Stimulated activated CD8-positive, alpha-beta memory T cell treated with anti-CD3 and anti-CD28 coated beads, Interleukin-4, amount 100 ng/mL, for 1 hour (primary cell): Measurements from ENCODE around the gene SEPTIN12.
"Not testable (repeated sequence)": the region's sequence is repeated elsewhere in the genome, so short reads cannot be mapped to it uniquely, and the experiment has no call there.

Experiments
- DNase-seq, 2 donors: peaks; one replicate each; pipeline ENCODE4 v3.0.0-alpha.2; 2020; ENCODE audit warnings: low read depth in 2 of 2, low spot score in 1 of 2

Gene SEPTIN12

DNA sequence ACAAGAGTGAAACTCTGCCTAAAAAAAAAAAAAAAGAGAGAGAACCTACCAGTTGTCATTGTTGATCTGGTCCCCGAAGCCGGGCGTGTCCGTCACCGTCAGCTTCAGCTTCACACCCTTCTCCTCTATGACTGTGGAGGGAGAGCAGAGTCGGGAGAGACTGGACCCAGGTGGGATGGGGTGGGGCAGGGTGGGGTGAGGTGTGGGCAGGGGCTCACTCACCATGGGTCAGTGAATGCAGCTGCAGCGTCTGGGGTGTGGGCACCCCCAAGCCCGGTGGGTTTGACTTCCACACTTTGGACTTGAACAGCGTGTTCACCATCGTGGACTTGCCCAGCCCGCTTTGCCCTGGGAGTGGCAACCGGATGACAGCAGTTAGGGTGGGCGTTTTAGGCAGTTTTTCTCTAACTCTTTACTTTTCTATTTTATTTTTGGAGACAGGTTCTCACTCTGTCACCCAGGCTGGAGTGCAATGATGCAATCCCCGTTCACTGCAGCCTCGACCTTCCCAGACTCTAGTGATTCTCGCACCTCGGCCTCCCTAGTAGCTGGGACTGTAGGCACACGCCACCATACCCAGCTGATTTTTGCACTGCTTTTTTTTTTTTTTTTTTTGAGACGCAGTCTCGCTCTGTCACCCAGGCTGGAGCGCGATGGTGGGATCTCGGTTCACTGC, 2.2 kb downstream of the SEPTIN12 start:
- DNase-seq, result no peak

DNA sequence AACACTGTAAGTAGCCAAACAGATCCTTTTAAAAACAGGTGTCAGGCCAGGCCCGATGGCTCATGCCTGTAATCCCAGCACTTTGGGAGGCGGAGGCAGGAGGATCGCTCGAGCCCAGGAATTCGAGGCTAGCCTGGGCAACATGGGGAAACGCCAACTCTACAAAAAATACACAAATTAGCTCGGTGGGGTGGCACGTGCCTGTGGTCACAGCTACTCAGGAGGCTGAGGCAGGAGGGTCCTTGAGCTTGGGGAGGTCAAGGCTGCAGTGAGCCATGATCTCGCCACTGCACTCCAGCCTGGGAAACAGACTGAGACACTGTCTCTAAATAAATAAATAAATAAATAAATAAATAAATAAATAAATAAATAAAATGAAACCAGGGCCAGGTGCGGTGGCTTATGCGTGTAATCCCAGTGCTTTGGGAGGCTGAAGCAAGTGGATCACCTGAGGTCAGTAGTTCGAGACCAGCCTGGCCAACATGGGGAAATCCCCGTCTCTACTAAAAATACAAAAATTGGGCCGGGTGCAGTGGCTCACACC, 3.6 kb downstream of the SEPTIN12 start:
- DNase-seq, result not testable (repeated sequence)

DNA sequence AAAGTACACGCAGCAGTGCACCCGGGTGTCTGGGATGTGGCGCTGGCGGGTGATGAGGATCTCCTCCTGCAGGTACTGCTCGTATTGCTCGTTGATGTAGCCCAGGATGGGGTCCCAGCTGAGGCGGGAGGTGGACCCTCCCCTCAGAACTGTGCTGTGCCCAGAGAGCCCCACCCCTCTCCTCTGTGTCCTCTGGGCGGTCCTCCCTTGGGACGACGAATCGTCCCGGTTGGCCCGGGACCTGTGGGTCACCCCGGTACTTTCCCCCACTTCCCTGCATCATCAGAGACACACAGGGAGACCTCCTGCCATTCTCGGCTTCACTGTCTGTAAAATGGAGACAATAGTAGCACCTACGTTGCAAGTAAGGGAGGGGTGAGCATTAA, 4.2 kb downstream of the SEPTIN12 start:
- no peak for DNase-seq

DNA sequence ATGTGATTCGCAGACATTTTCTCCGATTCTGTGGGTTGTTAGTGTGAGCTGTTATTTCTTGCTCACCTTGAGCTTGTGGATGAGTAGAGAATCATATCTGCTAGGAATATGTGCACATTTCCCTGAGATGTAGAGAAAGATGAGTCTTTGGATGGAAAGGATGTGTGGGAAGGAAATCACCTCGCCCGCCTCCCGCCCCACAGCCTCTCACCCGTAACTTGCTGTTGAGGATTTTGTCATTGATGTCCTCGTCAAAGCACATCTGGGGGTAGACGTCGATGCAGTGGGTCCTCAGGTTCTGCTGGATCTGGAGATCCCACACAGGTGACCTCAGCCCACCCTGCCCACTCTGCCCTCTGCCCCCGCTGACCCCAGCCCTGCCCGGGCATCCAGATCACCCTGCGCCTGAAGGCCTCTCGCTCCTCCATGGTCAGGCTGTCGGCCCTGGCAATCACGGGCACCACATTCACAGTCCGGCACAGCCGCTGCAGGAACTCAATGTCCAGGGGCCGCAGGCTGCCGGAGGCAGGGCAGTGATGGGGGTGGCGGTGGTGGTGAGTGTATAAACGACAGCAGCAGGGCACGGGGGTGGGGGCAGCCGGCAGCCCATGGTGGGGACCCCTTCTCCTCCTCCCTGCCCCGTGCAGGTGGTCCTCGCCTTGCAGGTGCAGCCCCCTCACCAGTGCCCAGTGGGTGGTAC, 4.7 kb downstream of the SEPTIN12 start:
- no peak for DNase-seq

DNA sequence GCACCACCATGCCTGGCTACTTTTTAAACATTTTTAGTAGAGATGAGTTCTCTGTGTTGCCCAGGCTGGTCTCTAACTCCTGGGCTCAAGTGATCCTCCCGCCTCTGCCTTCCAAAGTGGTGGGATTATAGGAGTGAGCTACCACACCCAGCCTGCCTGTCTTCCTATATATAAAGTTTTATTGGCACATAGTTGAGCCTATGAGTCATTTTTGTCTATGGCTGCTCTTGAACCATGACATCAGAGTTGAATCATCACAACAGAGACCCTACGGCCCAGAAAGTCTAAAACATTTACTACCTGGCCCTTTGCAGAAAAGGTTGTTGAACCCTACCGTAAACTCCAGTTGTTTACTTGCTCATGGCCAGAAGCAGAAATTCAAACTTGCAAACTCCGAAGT, 7.9 kb downstream of the SEPTIN12 start:
- no peak for DNase-seq

DNA sequence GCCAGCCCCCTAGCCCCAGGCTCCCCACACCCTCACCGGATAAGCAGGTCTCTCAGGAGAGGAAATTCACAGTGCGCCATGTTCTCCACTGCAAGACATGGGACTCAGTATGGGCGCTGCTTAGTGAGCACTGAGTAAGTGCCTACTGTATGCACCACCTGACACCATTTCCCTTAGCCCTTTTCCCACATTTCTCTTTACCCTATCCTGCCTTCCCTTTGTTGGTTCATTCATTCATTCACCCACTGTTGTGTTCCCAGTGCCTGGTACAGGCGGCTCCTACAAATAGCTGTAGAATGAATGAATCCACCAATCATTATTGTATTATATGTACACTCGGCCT, 10.1 kb downstream of the SEPTIN12 start:
- no peak for DNase-seq

DNA sequence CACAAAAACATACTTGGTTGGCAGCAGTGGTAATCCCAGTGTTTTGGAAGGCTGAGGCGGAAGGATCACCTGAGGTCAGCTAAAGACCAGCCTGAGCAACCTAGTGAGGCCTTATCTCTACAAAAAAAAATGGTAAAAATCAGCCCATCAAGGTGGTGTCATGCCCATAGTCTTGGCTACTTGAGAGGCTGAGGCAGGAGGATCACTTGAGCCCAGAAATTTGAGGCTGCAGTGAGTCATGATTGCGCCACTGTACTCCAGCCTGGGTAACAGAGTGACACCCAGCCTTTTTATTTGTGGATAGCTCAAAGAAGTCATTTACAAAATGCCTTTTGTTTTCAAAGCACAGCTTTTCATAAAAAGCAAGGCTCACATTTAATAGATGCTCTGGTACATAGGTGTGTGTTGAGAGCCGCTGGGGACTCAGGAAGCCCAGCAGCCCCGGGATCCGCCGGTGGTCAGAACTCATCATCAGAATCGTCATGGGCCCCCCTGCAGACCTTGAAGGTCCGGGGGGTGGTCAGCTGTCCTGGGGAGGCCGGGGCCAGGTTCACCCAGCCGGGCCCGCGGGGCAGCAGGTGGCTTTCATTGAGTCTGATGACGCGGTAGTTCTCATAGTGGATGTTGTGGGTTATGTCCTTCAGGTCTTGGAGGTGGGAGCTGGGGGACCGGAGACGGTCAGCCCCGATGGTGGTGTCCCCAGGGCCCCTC, 10.7 kb downstream of the SEPTIN12 start:
- no peak for DNase-seq

DNA sequence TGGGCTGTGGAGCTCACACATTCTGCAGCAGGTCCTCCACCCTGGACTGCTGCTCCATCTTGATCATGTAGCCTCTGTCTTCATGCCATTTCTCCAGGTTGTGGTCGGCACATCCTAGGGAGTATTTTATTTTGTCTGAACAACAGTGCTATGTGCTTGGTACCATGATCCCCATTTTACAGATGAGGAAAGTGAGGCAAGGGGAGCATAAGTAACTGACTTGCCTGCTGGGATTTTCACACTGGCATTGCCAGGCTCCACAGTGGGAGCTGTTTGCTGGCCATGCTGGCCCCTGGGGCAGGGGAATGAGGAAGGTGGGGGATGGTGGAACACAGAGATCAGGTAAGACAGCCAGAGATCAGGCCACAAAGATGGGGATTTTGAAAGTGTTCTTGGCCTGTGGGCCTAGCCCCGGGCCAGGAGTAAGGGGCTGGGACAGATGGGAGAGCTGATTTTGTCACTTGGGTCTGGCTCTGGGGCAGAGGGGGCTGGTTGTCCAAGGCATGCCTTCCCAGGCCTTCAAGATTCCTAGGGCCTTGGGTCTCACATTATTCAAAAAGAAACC, 11.9 kb downstream of the SEPTIN12 start:
- DNase-seq, result no peak

DNA sequence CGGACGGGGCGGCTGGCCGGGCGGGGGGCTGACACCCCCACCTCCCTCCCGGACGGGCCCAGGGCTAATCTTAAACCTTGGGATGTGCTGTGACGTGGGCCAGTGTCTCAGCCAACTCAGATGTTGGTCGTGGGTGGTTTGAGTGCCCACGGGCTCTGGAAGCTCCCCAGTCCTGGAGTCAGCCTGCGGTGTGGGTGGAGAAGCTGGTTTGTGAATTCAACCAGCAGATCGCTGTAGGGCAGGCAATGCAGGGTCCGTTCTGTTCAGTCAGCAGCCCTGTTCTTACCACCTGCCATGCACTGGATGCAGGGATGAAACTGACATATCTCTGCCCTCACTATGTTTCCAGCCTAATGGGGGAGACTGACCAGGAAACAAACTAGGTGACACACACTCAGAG, 13.1 kb downstream of the SEPTIN12 start:
- DNase-seq, result no peak

DNA sequence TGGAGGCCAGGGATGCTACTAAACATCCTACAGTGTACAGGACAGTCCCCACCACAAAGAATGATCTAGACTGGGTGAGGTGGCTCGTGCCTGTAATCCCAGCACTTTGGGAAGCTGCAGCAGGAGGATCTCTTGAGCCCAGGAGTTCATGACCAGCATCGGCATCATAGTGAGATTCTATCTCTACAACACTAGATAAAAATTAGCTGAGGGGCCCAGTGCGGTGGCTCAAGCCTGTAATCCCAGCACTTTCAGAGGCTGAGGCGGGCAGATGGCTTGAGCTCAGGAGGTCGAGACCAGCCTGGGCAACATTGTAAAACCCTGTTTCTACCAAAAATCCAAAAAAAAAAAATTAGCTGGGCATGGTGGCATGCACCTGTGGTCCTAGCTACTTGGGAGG, 15.8 kb downstream of the SEPTIN12 start:
- DNase-seq, result no peak

DNA sequence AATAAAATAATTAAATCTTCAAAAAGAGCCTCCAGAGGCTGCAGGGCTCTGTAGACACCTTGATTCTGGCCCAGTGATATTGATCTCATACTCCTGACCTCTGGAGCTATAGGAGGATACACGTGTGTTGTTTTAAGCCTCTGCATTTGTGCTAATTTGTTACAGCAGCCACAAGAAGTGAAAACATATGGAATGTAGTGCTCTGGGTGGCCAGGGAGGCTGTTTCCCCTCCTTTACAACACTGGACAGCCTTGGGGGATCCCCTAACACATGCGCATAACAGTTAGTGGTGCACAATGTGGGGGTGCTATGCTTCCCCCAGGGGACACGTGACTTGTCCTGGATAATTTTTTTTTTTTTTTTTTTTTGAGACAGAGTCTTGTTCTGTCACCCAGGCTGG, 16.5 kb downstream of the SEPTIN12 start:
- DNase-seq, result no peak

DNA sequence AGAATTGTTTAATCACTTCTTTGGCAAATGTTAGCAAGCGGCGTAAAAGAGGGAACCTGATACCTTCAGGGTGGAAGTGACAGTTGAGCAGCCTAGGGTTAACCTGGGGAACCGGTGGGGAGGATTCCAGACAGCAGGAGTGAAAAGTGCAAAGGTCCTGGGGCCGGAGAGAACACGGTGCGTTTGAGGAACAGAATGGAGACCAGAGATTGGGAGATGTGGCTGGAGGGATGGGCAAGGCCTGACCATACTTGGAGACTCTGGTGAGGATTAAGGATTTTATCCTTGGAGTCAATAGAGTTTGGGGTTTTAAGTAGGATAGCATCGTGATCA, 18.9 kb downstream of the SEPTIN12 start:
- DNase-seq, result no peak

DNA sequence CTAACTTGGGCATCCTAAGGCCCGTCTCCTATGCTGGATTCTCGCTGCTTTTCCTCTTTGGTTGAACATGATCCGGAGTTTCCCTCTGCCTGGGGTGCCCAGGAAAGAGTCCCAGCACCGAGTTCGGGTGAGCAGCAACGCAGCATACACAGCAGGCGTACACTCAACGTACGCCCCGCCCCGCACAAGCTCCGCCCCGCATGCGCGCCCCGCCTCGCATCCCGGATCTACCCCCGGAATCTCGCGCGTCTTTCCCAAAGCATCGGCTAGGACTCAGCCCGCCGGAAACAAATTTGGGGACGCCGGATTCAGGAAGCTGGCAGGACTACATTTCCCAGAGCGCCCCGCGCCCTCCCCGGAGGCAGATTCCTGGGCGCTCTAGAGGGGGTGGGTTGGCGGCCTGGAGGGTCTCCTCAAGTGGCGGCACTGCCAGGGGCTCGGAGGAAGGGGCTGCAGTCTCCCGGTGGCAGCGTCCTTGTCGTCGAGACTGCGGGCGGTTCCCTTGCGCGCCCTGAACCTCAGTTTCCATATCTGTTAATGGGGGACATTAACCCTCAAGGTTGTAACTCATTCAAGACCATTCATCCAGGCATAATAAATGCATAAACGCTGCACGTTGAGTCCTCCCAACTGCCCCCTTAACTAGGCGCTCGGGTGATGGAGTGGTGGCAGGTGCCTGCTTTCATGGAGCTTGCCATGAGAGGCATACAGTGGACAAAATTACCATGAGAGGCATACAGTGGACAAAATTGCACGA, 19.4 kb downstream of the SEPTIN12 start:
- DNase-seq, result peak; percentile 58 to 61

DNA sequence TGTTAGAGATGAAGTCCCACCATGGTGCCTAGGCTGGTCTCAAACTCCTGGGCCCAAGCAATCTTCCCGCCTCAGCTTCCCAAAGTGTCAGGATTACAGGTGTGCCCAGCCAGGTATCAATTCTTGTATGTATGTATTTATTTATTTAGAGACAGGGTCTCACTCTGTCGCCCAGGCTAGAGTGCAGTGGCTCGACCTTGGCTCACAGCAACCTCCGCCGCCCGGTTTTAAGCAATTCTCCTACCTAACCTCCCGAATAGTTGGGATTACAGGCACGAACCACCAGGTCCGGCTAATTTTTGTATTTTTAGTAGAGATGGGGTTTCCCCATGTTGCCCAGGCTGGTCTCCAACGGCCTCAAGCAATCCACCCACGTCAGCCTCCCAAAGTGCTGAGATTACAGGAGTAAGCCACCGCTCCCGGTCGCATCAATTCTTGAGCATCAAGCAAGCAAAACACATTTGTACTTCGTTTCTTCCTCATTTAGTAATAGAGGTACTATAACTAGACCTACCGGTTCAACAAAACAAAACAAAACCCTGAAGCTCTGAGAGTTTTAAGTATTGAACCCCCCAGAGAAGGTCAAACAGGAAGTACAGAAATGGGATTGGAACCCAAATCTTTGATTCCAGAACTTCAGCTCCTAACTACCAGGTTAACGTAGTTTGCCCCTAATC, 20.1 kb downstream of the SEPTIN12 start:
- no peak for DNase-seq

DNA sequence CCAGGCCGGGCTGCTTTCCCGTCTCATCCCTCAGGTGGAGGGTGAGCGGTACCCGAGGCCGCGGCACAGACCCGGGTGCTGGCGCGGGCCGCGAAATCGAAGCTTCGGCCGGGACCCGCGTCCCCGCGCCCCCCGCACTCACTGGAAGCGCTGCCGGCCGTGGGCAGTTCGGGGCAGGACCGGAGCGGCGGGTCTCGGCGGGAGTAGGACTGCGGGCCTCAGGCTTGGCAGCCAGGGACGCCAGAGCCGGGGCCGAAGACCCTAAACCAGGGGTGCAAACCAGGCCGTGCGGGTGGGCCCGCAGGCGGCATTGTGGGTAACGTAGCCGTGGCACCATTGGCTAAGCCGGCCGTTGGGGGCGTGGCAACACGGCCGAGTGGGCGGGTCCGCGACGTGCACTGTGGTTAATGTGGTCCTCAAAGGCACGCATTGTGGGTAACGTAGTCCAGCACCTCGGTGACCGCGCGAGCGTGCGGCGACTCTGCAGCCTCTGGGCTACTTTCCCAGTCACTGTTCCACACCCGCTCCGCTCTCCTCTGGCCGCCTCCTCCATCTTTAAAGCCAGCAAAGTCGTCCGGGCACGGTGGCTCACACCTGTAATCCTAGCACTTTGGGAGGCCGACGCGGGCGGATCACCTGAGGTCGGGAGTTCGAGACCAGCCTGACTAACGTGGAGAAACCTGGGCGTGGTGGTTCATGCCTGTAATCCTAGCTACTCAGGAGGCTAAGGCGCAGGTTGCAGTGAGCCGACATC, 21.1 kb downstream of the SEPTIN12 start, which contains the start of gene ZNF500:
TSS of gene ZNF500 (minus strand) at position 288 of the 754 bp plus-strand sequence. CDS start 1,184 bp downstream, outside the sequence.
- DNase-seq, result peak; percentile 92 to 95

DNA sequence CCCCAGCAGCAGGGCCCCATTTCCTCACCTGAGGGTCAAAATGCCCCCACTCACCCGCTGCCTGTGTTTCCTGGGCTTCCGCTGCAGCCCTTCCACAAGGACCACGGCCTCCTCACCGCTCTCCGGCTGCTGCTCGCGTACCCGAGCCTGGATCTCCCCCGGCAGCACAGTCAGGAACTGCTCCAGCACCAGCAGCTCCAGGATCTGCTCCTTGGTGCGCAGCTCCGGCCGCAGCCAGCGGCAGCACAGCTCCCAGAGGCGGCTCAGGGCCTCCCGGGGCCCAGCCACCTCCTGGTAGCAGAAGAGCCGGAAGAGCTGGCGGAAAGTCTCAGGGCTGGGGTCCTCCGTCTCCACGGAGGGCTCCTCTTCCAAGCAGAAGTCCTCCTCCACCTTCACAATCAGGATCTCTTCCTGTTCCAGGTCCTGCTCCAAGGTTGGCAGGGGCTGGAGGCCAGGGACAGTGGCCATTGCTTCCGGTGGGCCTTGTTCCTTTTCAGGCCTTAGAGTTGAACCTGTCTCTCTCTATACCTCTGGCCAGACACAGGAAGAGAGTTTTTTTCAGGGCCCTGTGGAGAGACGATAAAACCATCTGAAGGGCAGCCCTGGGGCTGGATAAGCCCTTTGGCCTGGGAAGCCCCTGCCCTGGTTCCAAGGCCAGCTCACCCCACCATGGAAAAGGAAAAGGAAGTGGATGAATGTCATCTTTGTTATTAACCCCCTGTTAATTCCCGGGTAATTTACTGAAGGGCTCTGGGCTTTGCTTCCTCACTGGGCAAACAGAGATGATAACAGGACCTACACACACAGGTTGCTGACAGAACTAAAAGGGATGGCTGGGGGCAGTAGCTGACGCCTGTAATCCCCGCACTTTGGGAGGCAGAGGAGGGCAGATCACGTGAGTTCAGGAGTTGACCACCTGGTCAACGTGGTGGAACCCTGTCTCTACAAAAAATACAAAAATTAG, 22.4 kb downstream of the SEPTIN12 start:
- no peak for DNase-seq

DNA sequence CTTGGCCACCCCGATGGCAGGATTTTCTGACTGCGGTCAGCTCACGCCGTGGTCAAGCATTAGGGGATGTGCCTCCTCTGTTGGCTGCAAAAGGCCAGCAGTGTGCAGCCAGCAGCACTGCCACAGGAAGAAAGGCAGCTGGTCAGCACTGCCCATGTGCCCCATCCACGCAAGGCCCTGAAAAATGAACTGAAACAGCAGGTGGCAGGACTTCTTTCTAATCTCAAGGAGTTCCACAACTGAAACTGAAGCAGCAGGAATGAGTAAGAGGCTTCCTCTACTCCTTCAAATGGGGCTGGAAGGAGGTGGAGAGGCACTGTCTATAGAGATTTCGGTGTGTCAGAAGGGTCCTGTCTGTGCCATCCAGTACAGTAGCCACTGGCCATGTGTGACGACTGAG, 24.4 kb downstream of the SEPTIN12 start:
- no peak for DNase-seq

DNA sequence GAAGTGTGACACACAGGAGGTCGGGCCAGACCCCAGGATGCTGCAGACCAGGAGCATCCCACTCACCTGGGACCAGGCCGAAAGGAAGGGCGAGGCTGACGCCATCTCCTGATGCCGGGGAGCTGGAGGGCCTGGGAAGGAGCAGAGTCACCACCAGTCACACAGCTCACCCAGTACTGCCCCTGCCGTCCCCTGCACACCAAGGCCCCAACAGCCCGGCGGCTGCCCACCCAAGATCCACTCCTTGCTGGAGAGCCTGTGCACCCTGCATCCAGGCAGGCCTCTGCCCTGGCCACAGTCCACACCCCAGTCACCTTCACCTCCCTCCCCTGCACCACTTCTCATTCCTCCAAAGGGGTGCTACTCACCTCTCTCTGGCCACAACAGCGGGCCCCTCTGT, 25.9 kb downstream of the SEPTIN12 start:
- no peak for DNase-seq
